HK-2 (cell line): ENCODE data around the gene CTSC.

Source experiments
- DNase-seq: peaks from one replicate; pipeline ENCODE4 v3.0.0-alpha.2; 2018; ENCODE audit not compliant: unreplicated experiment

Gene CTSC

DNA sequence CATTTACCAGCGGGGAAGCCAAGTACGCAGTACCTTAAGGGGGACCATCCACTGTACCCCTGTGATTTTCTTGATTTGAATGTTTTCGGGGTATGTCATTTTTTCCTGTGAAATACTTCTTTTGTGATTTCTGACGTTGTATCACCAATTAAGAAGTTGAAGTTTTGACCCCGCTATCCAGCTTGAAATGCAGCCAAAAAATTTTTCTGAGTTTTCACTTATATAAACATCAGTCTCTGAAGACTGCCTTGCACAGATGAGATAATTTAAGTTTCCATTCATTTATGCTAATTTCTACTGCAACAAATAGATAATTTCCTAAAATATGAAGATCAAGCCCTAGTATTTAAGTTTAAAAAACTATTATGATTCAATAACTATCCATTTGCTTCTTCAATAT is 20.0 kb downstream of the CTSC start:
- DNase-seq, result no peak

DNA sequence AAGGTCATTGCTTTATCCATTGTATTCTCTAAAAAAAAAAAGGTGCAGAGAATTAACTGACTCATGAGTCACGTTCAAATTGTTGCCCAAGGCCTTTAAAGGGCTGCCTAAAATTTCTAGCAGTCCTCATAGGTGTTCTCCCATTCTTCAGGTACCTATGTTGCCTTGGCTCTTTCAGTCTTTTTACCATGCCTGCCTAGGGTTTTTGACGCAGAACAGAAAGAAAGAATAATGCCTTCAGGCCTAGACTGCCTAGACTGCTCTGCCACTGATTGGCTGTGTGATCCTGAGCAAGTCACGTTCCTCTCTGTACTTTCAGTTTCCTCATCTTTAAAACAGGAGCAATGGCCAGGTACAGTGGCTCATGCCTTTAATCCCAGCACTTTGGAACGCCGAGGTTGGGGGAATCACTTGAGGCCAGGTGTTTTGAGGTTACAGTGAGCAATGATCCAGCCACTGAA is 21.5 kb downstream of the CTSC start:
- no peak for DNase-seq

DNA sequence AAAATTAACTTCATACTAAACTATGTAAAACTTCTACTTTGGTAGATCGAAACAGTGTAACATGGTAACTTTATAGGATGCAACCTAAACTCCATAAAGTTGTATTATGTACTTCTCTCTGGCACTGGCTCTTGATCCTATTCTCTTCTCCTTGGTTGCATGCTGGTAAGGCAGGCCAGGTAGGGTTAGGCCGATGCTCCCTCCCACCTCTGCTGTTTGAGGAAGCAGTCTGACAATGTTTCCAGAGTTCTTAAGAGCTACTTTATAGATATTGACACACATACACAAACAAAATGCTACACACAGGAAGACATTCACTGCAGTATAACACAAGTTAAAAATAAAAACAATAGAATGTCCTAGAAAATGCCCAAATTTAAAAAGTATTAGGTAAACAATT is 22.5 kb downstream of the CTSC start:
- DNase-seq, result no peak

DNA sequence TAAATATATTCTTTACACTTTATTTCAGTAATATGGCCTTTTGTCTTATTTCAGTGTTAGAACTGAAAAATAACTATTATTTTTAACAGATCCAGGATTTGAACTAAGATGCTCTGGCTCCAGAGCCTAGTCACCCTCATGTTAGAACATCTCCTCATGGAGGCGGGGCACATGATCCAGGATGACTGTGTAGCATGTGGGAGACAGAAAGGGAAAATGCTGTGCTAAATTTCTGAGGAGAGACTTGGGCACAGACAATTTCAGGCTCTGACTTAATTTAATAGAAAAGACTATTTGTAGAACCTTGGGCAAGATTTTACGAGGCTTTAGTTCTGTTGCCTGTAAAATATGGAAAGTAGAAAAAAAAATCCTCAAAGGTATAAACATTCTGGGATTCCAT is 24.1 kb downstream of the CTSC start:
- DNase-seq, result no peak

DNA sequence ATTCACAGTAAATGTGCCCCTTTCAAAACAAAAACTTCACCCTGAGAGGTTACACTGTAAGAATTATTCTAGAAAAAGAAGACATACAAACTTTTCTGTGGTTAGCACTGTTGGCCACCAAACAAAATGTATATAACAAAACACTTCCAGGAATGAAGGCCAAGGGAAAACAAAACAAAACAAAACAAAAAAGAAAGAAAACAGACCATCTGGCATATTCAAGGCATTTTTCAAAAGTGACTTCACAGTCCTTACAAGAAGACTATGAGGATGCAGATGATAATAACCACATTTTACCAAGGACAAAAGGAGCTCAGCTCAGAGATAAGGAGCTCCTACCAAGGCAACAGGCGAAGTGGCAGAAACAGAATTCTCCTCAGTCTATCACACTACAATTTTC is 24.9 kb downstream of the CTSC start:
- no peak for DNase-seq

DNA sequence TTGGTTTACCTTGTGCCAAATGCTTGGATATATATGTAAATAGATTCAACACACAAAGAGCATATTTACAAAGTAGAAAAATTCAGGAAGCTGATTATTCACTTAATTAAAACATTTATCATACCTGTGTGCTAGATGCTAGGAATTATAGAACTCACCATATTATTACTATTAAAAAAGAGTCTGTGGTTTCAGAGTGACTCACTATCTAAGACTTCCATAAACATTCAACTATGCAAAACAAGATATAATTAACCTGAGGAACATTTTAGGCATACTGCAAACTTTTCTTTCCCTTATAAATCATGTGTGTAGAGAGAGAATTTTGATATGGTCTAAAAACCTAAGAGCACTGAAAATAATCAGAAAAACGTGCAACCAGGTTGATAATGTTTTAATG is 27.3 kb downstream of the CTSC start:
- no peak for DNase-seq

DNA sequence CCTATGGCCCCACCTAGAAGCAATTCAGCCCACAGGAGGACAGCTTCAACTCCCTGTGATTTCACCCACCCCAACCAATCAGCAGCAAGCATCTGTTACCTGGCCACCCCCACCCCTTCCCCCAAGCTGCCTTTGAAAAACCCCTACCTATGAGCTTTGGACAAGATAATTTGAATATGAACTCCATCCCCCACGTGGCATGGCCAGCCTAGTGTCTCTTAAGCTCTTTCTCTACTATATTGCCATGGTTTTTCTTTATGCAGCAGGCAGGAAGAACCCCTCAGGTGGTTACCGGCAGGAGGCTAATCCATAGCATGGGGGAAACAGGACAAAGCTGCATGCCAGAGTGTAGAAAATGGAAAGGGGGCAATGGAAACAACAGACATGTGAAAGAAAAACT is 29.0 kb downstream of the CTSC start:
- DNase-seq, result no peak

DNA sequence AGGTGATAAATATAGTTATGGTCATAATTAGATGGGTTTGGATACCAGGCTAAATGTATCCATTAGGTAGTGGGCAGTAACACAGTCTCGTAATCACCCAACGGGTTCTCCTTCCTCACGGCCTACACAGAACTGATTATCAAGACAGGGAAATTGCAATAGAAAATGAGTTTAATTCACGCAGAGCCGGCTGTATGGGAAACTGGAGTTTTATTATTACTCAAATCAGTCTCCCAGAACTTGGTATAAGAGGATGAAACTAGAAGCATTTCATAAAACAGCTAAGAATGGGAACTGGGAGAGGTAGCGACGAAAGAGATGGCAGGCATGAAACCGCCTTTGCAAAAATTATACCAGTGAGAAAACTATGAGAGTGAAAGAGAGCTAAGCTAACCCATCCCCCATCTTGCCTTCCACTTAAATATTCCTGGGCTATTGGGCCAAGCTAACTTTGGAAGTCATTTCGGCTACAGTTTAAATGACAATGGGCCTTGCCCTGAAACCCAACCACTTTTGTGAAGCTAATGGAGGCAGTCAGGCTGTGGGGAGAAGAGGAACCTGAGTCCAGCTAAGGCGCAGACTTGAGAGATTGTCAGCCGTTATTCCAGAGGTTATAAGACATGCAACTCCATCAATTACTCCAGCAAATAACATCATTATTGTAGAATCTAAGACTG is 29.6 kb downstream of the CTSC start:
- no peak for DNase-seq

DNA sequence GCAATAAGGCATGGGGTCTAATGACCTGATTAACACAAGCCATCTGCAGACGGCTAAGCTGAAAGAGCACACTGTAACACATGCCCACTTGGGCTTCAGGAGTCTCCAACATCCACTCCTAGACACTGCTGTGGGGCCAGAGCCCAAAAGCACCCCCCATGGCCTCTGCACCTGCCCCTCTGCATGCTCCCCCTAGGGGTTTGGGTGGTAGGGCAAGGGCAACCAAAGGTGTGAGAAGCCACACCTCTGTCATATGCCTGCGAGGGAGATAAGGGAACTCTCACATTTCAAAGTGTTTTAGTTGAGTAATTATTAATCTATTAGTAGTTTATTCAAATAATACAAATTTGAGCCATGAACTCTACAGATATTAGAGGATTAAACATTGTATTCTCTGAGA is 30.8 kb downstream of the CTSC start:
- no peak for DNase-seq

DNA sequence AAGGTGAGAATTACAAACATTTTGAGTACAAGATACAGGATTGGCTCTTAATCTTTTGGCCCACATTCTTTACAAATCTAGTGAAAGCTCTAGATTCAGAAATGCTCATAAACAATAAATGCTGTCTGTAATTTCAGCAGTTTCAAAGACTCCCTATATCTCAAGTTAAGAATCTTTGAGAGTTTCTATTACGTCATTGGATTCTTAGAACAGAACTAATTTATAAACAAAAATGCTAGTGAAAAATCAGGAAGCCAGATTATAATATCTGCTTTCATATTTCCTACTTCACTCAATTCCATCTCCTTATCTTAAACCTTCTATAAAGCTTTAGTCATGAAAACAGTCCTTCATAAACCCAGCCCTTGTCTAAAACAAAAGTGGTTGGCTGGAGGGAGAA is 32.1 kb downstream of the CTSC start:
- no peak for DNase-seq

DNA sequence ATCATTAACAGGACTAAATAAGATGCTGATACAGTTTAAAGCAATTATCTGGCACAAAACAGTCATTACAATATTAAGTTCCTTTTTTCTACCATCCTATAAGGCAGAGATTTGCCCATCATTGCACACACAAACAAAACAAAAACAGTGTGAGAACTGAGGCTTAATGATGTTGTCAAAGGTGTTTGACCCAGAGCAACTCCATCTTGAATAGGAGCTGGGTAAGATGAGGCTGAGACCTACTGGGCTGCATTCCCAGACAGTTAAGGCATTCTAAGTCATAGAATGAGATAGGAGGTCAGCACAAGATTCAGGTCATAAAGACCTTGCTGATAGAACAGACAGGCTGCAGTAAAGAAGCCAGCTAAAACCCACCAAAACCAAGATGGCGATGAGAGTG is 33.2 kb downstream of the CTSC start:
- no peak for DNase-seq

DNA sequence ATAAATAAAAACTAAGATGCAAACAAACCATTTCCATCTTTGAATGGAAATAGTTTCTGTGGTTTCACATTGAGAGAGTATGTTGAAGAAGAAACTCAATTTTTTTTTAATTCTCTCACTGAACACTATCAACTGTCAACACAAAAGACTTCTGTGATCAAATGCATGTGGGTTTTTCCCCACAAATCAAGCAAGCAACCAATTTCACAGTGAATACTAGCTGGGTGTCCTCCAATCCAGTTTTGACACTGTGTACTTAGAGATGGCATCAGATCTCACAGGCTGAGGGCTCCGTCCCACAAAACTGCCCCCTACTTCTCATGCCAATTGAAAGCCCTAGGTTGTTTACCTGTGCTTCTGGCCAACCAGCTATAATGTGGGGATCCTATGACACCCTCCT is 34.5 kb downstream of the CTSC start:
- no peak for DNase-seq

DNA sequence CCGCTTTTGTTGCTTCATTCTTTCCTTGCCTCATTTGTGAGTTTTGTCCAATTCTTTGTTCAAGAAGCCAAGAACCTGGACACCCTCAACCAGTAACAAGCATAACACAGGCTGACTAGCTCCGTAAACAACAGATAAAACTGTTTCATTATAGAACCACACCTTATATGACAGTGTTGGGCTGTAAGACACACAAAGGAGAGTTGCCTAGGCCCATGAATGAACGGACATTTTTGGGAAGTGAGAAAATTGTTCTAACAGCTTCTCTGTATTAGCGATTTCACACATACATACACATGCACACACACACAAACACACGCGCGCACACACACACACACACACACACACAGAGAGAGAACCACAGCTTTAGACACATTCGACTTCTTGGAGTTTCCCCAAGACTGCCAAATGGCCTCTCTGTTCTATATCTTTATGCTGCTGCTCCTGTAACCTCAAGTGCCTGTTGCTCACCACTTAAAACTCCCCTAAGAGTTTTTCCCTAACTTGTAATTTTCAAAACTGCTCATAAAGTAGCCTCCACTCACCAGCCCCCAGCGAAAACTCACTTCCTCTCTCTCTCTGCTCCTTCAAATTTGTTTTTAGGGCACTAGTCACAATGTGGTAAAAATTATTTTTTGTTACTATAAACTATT is 35.9 kb downstream of the CTSC start:
- DNase-seq, result no peak

DNA sequence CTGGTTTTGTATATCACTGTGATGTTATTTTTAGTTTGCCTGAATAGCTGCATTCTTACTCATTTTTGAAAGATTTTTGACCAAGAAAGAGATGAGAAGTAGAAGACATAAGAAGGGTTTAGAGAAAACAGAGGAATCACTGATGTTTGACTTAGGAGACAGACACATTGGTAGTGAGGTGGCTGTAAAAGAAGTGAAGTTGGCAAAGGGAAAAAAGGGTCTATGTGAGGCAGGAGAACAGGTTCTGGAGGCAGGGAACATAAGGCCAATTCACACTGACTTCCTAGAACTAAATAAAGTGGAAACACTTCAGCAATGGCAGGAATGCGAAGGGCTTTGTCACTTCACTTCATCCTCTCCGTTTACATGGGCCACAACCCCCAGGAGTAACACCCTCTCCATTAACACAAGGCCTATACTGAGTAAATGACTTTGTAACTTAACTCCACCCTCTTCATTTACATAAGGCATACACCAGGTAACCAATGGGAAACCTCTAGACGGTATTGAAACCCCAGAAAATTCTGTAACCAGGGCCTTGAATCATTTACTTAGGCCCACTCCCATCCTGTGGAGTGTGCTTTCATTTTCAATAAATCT is 36.5 kb downstream of the CTSC start:
- DNase-seq, result no peak

DNA sequence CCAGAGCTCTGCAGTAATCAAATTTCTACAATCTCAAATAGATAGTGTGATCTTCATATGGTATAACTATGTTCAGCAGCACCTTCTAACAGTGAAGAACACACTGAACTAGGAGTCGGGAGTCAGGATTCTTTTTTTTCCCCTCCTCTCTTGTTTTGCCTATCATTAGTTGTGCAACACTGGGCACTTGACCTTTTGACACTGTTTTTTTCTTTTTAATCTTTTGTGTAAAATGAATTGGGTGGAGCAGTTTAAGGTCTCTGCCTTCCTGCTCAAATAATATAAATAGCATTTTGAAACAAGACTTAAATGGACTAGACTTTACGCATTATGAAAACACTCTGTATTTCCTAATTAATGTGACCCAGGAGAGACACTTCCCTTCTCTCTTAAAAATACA is 39.7 kb downstream of the CTSC start:
- DNase-seq, result no peak

DNA sequence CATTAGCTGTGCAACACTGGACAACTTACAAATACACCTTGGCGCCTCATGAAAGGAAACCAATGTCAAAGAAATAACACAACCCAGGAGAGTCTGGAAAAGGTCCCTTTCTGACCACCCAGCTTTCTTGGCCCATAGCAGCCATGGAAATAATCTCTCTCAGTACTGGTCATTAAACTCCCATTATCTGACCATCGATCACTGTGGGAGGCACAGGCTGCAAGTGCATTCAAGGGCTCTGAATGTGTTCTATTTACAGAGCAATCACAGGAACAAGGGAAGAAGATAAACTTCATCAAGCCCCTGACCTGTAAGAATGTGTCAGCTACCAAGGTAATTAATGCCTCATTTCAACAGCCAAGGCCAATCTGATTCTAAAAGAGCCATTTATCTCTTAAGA is 40.1 kb downstream of the CTSC start:
- DNase-seq, result no peak

DNA sequence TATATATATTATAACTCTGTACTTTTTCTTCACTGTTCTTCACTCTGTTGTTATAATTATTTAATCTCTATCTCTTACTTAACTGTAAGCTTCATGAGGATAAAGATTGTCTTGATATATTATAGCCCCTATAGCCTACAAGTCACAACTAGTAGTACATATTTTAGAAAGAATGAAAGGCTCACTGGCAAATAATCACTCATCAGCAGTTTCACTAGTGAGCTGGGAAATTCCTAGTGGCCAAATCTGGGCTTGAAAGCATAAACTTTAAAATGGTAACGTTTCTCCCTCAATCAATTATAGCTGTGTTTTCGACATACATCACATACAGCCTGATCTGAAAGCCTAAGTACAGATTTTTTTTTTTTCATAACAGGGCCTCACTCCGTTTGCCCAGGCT is 42.5 kb downstream of the CTSC start:
- no peak for DNase-seq

DNA sequence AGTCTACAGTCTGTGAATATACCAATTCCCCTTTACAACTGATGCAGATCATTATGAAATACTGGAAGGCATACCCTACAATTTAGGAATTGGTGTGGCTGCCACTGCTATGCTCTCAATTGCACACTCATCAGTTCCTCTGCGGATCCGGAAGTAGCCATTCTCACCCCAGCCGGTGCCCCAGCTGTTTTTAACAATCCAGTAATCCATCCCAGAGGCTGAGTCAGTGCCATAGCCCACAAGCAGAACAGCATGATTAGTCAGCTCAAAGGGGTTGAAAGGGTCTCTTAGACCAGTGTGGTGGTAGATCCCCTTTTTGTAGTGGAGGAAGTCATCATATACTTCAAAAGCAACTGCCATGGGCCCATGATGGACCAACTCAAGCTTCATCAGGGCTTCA is 43.6 kb downstream of the CTSC start:
- no peak for DNase-seq

DNA sequence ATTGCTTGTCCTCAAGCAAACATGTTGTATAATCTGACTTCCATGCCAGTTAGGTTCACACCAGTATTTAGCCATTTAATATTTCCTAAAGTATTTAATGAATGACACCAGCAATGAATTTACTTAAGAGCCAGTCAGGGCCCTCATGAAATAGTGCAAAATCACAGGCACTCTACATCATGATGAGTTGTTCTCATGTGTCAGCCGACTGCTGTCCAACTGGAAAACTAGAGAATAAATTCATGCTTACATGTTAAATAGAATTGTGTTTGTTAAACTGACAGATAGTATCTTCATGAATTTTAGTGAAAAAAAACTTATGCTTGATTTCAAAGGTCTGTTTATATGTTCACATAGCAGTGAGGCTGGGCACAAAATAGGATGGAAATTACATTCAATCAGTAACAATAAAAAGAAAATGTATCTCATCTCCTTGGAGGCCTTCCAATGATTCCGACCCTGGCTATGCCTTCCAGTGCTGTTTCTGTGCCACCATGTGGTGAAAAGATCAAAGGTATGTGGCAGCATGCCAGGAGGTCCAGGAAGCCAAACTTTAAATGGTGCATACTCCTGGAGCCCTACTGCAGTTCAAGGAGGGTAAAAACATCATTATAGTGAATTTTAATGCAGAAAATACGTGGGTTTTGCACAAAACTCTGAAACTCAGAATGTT is 45.2 kb downstream of the CTSC start:
- DNase-seq, result peak; percentile 8

DNA sequence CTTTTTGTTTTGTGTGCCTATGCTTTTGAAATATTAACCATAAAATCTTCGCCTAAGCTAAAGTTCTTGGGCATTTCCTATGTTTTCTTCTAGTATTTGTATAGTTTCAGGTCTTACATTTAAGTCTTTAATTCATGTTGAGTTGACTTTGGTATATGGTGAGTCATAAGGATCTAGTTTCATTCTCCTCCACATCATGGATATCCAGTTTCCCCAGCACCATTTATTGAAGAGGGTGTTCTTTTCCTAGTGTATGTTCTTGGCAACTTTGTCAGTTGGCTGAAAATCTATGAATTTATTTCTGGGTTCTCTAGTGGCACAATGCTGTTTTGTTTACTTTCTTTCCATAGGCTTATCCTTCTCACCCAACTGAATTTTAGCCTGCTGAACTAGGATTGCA is 49.0 kb downstream of the CTSC start:
- no peak for DNase-seq

DNA sequence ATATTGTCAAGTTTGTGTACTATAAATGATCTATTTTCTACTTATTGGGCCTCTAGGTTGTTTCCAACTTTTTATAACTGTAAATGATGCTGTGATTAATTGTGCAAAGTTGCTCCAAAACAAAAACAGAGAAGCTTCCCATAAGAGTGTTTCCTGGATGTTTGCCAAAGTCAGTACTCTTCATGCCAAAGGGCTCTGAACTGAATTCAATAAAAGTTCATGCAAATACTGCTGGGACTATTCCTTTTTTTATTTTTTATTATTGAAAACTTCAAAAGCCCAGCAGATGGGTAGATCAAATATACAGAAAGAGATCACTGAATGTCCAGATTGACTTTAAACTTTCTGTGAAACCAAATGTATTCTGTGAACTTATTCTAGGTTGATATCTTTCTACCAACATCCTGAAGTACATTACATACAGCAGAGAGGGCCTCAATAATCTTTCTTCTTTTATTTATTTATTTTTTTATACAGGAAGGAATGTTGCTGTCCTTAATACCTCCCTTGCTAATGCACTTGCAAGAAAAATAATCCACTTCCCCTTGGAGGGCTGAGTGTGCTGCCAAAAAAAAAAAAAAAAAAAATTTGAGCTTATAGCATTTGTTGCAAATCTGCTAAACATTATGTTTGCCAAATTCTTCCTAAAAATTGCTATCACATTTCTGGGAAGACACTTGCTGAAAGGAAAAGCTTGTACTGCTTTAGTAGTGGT is 53.0 kb downstream of the CTSC start:
- no peak for DNase-seq
